GM18498 (cell line): ENCODE results near the gene ARFGAP2.

ENCODE experiments used
- ATAC-seq: cut with Tn5 transposase; IDR thresholded peaks from one replicate; pipeline ENCODE4 v1.9.1; 2021; ENCODE audit warnings: mild to moderate bottlenecking, moderate library complexity; ENCODE audit not compliant: unreplicated experiment

ARFGAP2 gene

DNA sequence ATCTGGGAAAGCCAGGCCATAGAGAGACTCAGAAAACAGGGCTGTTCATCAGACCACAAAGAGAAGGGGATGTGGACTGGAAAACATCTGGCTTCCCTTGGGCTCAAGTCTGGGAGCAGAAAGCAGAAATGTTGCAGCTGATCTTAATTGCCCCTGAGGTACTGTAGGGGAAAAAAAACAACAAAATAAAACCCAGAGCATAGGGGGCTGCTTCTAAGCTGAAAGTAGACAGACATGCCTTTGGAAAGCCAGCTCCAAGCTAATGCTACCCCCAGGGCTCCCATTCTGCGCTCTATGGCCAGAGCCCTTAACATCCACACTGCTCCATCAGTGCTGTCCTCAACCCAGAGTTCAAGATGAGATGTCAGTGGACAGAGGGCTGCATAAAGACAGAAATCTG, 11.6 kb upstream of the ARFGAP2 start:
- ATAC-seq = no peak

DNA sequence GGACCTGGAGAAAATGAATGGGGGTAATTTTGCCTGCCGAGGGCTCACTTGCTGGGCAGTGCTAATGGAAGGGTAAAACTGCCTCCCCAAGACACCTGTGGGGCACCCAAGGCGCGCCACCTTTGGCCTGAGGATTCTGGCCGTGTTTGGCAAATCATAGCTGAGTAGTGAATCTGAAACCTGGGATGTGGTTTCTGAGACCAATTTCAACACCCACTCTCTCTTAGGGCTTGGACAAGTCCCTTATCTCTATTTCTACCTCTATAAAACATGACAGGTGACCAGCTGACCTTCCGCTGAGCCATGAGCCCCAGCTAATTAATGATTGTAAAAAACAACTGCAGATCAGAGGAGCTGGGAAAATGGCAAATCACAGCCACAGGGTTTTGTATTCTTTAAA, 11.0 kb upstream of the ARFGAP2 start:
- no peak for ATAC-seq

DNA sequence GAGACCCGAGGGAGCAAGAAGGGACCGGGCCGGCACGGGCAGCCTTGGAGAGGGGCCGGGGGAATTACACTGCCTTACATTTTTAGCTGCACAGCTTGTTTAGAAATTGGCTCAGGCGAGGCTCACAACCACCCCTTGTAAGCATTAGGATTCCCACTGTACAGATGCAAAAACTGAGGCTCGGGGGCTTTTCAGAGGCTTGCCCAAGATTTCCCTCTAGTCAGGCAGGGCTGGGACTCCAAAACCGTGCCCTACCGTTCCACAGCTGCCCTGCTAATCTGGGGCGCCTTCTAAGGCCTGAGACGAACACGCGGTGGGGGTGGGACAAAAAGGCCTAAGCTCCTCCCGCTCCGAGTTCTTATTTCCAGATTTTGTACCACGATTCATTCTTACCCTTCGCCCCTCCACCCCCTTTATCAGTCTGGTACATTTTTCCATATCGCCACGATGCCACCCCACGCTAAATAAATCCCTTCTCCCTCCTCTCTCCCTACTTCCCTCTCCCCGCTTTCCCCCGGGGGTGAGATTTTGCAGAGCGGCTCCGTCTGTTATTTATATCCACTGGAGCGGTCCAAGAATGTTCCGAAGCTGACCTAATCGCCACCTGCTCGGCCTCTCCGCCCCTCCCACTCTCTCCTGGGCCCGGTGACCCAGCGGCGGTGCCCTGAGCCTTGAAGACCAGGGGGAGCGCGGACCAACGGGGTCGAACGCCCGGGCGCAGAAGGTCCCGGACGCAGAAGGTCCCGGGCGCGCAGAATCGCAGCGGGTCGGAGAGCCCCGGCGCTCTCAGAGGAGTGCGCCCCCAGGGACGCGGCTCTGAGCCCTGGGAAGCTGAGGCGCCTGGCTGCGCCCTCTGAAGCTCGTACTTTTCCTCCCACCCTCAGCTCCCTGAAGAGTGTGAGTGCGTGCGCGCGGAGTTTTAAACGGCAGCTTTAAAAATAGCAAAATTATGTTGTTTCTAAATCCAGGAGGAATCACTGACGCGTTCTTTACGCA, 10.3 kb upstream of the ARFGAP2 start:
- ATAC-seq = no peak

DNA sequence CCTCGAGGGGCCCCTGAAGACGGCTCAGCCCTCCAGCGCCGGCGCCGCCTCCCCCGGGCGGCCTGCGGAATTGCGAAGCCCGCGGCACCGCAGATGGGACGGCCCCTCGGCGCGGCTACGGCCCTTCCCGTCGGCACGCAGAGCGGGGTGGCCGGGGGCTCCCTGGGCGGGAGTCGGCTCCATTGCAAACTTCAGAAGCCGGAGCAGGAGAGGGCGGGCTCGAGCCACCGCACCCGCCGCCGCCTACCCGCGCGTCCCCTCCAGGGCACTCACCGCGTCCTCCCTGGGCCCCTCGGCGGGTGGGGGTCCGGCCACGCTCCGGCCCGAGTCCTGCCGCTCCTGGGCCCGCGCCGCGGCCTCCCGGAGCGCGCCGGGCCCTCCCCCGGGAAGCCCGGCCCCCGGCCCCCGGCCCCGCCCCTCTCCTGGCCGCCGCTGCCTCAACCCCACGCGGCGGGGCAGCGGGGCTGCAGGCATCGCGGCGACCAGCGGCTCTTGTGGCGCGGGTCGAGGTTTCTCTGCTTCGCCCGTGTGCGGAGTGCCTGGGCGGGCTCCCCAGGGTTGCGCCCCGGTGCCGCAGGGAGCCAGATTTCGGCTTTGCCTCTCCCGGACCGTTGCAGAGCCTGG, 9.5 kb upstream of the ARFGAP2 start, which contains the start of gene PACSIN3:
Gene PACSIN3, minus strand, starts transcription at position 359 of the 624 bp plus-strand sequence. CDS start 3,707 bp downstream, outside the sequence.
- no peak for ATAC-seq

DNA sequence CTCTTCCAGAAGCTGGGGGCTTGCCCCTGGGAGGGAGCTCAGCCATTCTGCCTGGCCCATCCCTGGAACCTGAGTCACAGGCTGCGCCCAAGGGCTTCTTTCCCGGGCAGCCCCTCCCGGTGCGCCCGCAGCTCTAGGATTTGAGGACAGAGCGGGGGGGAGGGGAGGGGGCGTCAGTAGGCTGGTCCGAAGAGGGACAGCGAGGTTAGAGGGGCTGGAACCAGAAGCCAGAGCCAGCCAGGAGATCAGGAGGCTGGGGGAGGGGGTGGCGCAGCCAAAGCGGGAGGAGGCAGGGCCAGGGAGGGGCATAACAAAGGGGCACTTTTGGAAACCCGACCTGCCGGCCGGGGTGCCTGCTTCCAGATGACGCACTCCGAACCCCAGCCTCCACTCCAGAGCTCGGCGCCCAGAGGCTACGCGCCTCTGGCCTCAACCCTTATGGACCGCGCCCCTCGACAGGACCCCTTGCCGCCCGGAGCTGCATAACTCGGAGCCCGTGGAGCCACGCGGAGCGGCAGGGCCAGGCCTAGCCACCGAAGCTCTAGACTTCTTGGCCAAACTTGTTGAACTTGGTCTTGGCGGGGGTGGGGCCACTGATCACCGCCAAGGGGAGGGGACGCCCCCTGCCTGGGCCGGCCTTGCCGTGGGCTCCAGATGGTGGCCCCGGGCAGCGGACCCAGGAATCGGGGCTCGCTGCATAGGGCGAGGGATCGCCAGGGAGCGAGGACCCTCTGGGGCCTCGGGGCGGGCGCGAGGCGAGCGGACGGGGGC, 8.8 kb upstream of the ARFGAP2 start:
- ATAC-seq = no peak

- no peak for ATAC-seq
Observed at GRCh38 chr11:47184711-47185304, 8.1 kb upstream of the ARFGAP2 start.

- no peak for ATAC-seq
Observed at GRCh38 chr11:47183969-47184368, 7.3 kb upstream of the ARFGAP2 start.

GRCh38 chr11:47183031-47183856, 6.6 kb upstream of the ARFGAP2 start:
- no peak for ATAC-seq

GRCh38 chr11:47182380-47182779, 5.7 kb upstream of the ARFGAP2 start:
- ATAC-seq = no peak

- ATAC-seq = no peak
Observed at GRCh38 chr11:47181271-47181670, 4.6 kb upstream of the ARFGAP2 start.

DNA sequence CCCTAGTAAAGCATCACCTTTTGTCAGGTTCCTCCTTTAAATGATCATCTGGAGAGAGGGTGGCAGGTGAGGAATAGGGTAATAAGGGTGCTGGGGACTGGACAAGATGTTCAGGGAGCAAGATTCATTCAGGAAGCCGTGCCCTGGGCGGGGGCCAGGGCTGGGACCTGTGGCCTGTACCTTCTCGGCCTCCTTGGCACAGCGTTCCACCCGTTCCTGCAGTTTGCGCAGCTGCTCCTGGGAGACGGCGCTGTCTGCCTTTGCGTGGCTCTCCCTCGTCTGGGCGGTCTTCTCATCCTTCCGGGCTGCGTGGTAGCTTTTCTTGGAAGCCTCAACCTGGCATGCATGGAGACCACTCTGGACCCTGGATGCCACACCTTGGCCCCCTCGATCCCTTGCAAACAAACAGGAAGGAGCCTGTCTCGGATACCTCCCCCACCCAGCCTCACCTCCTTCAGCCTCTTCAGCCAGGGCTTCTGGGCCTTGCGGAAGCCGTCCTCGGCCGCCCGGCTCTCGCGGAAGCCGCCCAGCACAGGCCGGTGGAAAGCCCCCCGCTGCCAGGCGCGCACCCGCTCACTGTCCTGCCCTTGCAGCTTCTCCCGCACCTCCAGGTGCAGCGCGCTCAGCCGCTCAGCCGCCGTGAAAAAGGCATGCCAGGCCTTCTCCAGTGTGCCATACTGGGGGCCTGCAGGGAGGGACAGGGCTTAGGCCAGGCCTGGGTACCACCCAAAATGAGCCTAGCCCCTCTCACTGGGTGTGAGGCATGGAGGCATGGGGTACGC, 3.5 kb upstream of the ARFGAP2 start:
- no peak for ATAC-seq

- ATAC-seq = no peak
Observed at GRCh38 chr11:47179655-47179991, 2.9 kb upstream of the ARFGAP2 start.

GRCh38 chr11:47178737-47179654, 2.3 kb upstream of the ARFGAP2 start:
- no peak for ATAC-seq

DNA sequence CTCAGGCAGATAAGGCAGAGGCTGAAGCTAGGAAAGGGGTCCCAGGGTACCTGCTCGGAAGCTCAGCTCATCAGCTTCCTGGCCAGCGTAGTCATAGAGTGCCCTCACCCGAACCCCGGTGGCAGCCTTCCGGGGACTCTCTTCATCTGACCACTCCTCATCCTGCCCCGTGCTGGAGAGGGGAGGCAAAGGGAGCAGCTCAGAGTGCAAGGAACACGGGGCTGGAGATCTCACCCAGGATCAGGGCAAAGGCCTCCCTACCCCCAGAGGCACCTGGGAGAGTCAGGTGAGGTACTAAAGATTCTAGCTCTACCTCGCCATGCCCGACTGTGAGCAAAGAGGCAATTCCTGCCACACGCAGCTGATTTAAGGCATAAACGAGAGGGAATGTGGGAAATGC, 1.6 kb upstream of the ARFGAP2 start:
- ATAC-seq = no peak

- ATAC-seq = no peak
Observed at GRCh38 chr11:47177846-47178245, 1.2 kb upstream of the ARFGAP2 start.

DNA sequence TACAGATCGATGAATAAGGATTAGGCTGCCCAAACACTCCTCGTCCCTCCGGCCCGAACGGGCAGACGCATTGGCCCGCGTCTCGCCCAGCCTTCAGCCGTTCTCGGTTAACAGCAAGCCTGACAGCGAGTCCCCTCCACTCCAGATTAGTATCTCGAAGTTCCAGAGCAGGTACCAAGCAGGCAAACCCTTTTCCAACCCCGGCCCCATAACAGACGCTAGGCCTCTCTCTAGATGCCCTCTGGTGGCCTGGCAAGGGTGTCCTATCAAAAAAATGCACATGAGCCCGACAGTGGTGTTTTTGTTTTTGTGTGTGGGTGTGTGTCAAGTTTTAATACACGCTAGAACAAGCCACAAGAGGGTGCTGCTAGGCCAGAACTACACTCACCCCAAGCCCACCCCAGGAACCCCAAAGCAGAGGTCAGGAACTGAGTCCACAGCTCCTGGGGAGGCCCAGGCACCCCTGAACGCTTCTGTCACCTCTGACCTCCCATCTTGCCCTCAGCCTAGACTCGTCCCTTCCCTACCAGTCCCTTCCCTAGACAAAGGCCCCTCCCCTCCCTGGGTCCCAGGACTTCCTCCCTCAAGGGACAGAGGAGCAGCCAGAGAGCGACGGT, 658 bp upstream of the ARFGAP2 start:
- ATAC-seq = peak; percentile 56

DNA sequence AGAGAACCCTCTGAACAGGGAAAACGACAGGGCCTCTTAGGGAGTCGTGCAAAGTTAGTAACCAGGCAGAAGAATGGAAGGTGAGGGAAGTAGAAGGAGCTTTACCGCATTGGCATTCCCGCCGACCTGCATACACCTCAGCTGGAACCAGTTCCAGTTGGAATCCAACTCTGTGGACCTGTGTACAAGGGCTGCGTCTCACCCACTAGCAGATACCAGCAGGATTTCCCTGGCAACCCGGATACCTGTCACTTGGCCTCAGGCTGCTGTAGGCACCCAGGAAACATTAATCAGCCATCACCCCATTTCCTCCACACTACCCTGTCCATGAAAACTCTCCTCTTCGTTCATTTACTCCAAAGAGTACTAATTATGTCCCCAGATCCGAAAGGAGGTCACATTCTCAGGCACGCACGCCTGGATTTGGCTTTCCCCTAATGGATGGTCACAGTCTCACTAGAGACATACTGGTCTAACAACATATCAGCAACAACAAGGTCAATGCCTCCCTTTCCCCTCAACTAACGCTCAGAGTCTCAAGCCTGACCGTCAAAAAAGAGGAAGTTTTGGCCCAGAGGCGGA, 842 bp downstream of the ARFGAP2 start:
- no peak for ATAC-seq
